Neural cell (in vitro differentiated cells): ENCODE data around the gene RPP25. TPM values are rescaled to one million over a fixed set of nuclear protein-coding genes. Genes with fewer than 3 reads are reported as not detected.

Source experiments
- H2AFZ ChIP-seq: fragments of 200-600, 300-800 bp; sonication (generic), shearing (Covaris generic); 2 replicates; pipeline ENCODE4 v1.6.0; 2014; ENCODE audit warnings: low read depth, mild to moderate bottlenecking, antibody characterized with exemption, low read length, moderate library complexity
- H3F3A ChIP-seq: fragments of 200-600 bp; shearing (Covaris generic); 2 replicates; pipeline ENCODE4 v1.6.1; 2016; ENCODE audit warnings: mild to moderate bottlenecking, moderate library complexity, mixed read lengths, antibody characterized with exemption, low read length; ENCODE audit not compliant: insufficient read depth, poor library complexity, severe bottlenecking
- H3K27ac ChIP-seq: fragments of 200-600, 300-800 bp; sonication (generic), shearing (Covaris generic); 2 replicates; pipeline ENCODE4 v1.5.1; 2014; ENCODE audit warnings: mild to moderate bottlenecking, low read length, moderate library complexity
- H3K27me3 ChIP-seq: fragments of 300-800, 200-600 bp; sonication (generic), shearing (Covaris generic); 2 replicates; pipeline ENCODE4 v1.6.0; 2014; ENCODE audit warnings: mild to moderate bottlenecking, low read depth, low read length, moderate library complexity; ENCODE audit not compliant: insufficient read depth
- H3K36me3 ChIP-seq: fragments of 300-800, 200-600 bp; sonication (generic), shearing (Covaris generic); 2 replicates; pipeline ENCODE4 v1.5.1; 2014; ENCODE audit warnings: mild to moderate bottlenecking, antibody characterized with exemption, low read length, moderate library complexity; ENCODE audit not compliant: insufficient read depth
- H3K4me2 ChIP-seq: fragments of 300-800, 200-600 bp; sonication (generic), shearing (Covaris generic); 2 replicates; pipeline ENCODE4 v1.6.0; 2014; ENCODE audit warnings: mild to moderate bottlenecking, low read length
- H3K4me3 ChIP-seq: fragments of 300-800, 200-600 bp; sonication (generic), shearing (Covaris generic); 2 replicates; pipeline ENCODE4 v1.5.1; 2014; ENCODE audit warnings: mild to moderate bottlenecking, low read length, moderate library complexity
- H3K79me2 ChIP-seq: fragments of 200-600 bp; shearing (Covaris generic); replicated peaks from 2 replicates; pipeline ENCODE4 v1.6.0; 2014; ENCODE audit warnings: mild to moderate bottlenecking, low read length, moderate library complexity; ENCODE audit not compliant: insufficient read depth
- H3K9ac ChIP-seq: fragments of 300-800, 200-600 bp; sonication (generic), shearing (Covaris generic); 2 replicates; pipeline ENCODE4 v1.6.1; 2016; ENCODE audit warnings: mild to moderate bottlenecking, low read length, mixed read lengths
- H3K9me2 ChIP-seq: fragments of 200-600 bp; shearing (Covaris generic); 2 replicates; pipeline ENCODE4 v1.6.1; 2016; ENCODE audit warnings: mild to moderate bottlenecking, low read length, mixed read lengths; ENCODE audit not compliant: insufficient read depth
- H3K9me3 ChIP-seq: fragments of 200-600, 300-800 bp; sonication (generic), shearing (Covaris generic); 2 replicates; pipeline ENCODE4 v1.6.1; 2016; ENCODE audit warnings: mild to moderate bottlenecking, mixed run types, low read length, moderate library complexity, mixed read lengths
- H4K20me1 ChIP-seq: fragments of 200-600 bp; shearing (Covaris generic); 2 replicates; pipeline ENCODE4 v1.6.1; 2016; ENCODE audit warnings: mild to moderate bottlenecking, mixed run types; ENCODE audit not compliant: insufficient read depth
- EP300 ChIP-seq: fragments of 450-650 bp; conservative IDR thresholded peaks from 2 replicates; pipeline ENCODE4 v1.6.1; 2014; ENCODE audit warnings: antibody characterized with exemption, mild to moderate bottlenecking, moderate library complexity; ENCODE audit not compliant: poor library complexity, severe bottlenecking
- EZH2 ChIP-seq: fragments of 200-600, 300-800 bp; shearing (Covaris generic), sonication (generic); IDR thresholded peaks from 2 replicates; pipeline ENCODE4 v1.6.1; 2014; ENCODE audit warnings: antibody characterized with exemption, low read length, borderline replicate concordance, mild to moderate bottlenecking; ENCODE audit not compliant: insufficient read depth, poor library complexity, severe bottlenecking
- MXI1 ChIP-seq: fragments of 450-650 bp; conservative IDR thresholded peaks from 2 replicates; pipeline ENCODE4 v1.6.1; 2014; ENCODE audit warnings: antibody characterized with exemption, mild to moderate bottlenecking; ENCODE audit not compliant: poor library complexity, severe bottlenecking
- RAD21 ChIP-seq: fragments of 450-650 bp; conservative IDR thresholded peaks from 2 replicates; pipeline ENCODE4 v1.6.1; 2014; ENCODE audit warnings: antibody characterized with exemption, mild to moderate bottlenecking, moderate library complexity
- SMC3 ChIP-seq: fragments of 450-650 bp; conservative IDR thresholded peaks from 2 replicates; pipeline ENCODE4 v1.6.1; 2014; ENCODE audit warnings: antibody characterized with exemption, mild to moderate bottlenecking, moderate library complexity; ENCODE audit not compliant: poor library complexity
- polyA plus RNA-seq: library from polyadenylated mRNA; depleted of rRNA; stranded (reverse); fragments of >200 nt; gene quantifications from 2 replicates; pipeline ENCODE4 v1.2.3, GENCODE V29; 2014
- TF ChIP-seq, protein P1 (sequence below): fragments of 450-650 bp; IDR thresholded peaks from 2 replicates; pipeline ENCODE4 v1.5.1; 2014; ENCODE audit warnings: antibody characterized with exemption, mild to moderate bottlenecking, moderate library complexity; ENCODE audit not compliant: poor library complexity, severe bottlenecking
- TF ChIP-seq, protein P2 (sequence below): IDR thresholded peaks from 2 replicates; pipeline ENCODE4 v1.6.1; 2012; ENCODE audit warnings: borderline replicate concordance

RPP25 gene
- polyA plus RNA-seq, 1 donor from 2014 or later = 2.8 TPM

DNA sequence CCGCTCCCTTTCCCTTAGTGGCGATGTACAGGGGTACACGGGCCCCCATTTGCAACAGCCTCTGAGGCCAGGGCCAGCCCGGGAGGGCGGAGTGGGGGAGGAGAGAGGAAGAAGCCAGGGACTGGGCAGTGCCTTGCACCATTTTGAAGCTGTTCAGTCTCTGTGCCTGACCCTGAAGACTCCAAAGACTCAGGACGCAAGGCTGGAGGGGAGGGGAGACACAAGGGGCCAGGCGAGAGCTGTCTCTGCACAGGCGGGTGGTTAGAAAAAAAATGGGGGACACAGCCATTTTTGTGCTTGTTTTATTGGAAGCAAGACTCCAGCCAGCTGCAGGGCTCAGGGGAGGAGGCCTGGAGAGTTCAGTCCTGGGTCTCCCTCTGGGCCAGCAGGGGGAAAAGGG is 1.6 kb downstream of the RPP25 start:
- no peak overlapping the region for H3K27ac ChIP-seq
- peaks cover 52% of the 10 kb centered on the region for H3K27me3 ChIP-seq
- H2AFZ ChIP-seq = no peak overlapping the region
- TF ChIP-seq RAD21 = no peak
- TF ChIP-seq, protein P1, sequence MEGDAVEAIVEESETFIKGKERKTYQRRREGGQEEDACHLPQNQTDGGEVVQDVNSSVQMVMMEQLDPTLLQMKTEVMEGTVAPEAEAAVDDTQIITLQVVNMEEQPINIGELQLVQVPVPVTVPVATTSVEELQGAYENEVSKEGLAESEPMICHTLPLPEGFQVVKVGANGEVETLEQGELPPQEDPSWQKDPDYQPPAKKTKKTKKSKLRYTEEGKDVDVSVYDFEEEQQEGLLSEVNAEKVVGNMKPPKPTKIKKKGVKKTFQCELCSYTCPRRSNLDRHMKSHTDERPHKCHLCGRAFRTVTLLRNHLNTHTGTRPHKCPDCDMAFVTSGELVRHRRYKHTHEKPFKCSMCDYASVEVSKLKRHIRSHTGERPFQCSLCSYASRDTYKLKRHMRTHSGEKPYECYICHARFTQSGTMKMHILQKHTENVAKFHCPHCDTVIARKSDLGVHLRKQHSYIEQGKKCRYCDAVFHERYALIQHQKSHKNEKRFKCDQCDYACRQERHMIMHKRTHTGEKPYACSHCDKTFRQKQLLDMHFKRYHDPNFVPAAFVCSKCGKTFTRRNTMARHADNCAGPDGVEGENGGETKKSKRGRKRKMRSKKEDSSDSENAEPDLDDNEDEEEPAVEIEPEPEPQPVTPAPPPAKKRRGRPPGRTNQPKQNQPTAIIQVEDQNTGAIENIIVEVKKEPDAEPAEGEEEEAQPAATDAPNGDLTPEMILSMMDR = no peak
- no peaks in the 10 kb centered on the region for H3K9me2 ChIP-seq
- H3K36me3 ChIP-seq = no peaks in the 10 kb centered on the region
- H3K79me2 ChIP-seq = no peaks in the 10 kb centered on the region
- H3K4me3 ChIP-seq = no peak overlapping the region
- no peak overlapping the region for H3K9ac ChIP-seq
- no peak overlapping the region for H3K4me2 ChIP-seq
- H4K20me1 ChIP-seq = no peaks in the 10 kb centered on the region
- H3F3A ChIP-seq = no peaks in the 10 kb centered on the region
- no peaks in the 10 kb centered on the region for H3K9me3 ChIP-seq

DNA sequence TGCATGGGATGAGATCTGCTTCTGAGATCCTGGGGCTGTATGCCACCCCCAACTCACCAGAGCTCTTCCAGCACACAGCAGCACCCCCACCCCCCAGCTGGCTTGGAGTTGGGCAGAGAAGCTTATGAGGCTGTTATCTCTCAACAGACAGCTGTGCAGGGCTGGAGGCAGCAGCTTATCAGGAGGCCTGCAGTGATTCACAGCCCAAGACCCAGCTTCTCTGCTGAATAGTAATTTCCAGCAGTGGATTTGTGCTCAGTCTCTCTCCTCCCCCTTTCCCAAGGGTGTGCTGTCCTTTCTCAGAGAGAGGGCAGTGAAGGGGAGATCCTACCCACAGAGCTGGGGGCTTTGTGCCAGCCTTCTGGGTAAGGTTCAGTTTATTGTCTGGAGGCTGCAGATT is 2.1 kb downstream of the RPP25 start:
- H3K27ac ChIP-seq = no peak overlapping the region
- no peaks in the 10 kb centered on the region for H3K79me2 ChIP-seq
- H3F3A ChIP-seq = no peaks in the 10 kb centered on the region
- H4K20me1 ChIP-seq = no peaks in the 10 kb centered on the region
- H3K9ac ChIP-seq = no peak overlapping the region
- no peaks in the 10 kb centered on the region for H3K36me3 ChIP-seq
- no peak for TF ChIP-seq MXI1
- TF ChIP-seq EZH2 = no peak
- no peak for TF ChIP-seq EP300
- peaks cover 49% of the 10 kb centered on the region for H3K27me3 ChIP-seq
- no peak overlapping the region for H3K4me3 ChIP-seq
- H2AFZ ChIP-seq = no peak overlapping the region
- H3K9me3 ChIP-seq = no peaks in the 10 kb centered on the region
- H3K9me2 ChIP-seq = no peaks in the 10 kb centered on the region
- H3K4me2 ChIP-seq = no peak overlapping the region

DNA sequence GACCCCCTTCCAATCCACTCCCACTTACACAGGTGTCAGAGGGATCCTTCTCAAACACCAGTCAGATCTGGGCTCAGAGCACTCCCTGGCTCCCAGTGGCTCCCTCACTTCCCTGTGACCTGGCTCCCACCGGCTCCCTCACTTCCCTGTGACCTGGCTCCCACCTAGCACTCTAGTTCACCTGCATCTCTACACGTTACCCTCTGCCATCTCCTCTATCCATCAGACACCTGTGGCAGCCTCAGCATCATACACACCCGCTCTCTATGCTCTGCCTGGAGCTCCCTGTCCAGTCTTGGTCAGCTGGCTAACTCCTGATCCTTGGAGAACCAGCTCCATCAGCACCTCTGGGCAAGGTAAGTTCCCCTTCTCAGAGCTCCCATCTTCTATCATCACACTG is 5.6 kb downstream of the RPP25 start:
- Histone ChIP-seq H4K20me1 (no peaks in the 10 kb centered on the region), H3K79me2 (no peaks in the 10 kb centered on the region), H3K4me2 (no peak overlapping the region), H3K36me3 (no peaks in the 10 kb centered on the region), H3K9me2 (no peaks in the 10 kb centered on the region), H2AFZ (no peak overlapping the region), H3K9ac (peak overlapping the region; percentile 9), H3K27me3 (peaks cover 15% of the 10 kb centered on the region), H3K27ac (no peak overlapping the region), H3K9me3 (no peaks in the 10 kb centered on the region), H3K4me3 (no peak overlapping the region), H3F3A (no peaks in the 10 kb centered on the region)
- TF ChIP-seq MXI1 (no peak), EZH2 (no peak), SMC3 (no peak)
- TF ChIP-seq, protein P2, sequence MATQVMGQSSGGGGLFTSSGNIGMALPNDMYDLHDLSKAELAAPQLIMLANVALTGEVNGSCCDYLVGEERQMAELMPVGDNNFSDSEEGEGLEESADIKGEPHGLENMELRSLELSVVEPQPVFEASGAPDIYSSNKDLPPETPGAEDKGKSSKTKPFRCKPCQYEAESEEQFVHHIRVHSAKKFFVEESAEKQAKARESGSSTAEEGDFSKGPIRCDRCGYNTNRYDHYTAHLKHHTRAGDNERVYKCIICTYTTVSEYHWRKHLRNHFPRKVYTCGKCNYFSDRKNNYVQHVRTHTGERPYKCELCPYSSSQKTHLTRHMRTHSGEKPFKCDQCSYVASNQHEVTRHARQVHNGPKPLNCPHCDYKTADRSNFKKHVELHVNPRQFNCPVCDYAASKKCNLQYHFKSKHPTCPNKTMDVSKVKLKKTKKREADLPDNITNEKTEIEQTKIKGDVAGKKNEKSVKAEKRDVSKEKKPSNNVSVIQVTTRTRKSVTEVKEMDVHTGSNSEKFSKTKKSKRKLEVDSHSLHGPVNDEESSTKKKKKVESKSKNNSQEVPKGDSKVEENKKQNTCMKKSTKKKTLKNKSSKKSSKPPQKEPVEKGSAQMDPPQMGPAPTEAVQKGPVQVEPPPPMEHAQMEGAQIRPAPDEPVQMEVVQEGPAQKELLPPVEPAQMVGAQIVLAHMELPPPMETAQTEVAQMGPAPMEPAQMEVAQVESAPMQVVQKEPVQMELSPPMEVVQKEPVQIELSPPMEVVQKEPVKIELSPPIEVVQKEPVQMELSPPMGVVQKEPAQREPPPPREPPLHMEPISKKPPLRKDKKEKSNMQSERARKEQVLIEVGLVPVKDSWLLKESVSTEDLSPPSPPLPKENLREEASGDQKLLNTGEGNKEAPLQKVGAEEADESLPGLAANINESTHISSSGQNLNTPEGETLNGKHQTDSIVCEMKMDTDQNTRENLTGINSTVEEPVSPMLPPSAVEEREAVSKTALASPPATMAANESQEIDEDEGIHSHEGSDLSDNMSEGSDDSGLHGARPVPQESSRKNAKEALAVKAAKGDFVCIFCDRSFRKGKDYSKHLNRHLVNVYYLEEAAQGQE = no peak
